Type B pancreatic cell (in vitro differentiated cells): Measurements from ENCODE around the gene PPARA. TPM values are rescaled to one million over a fixed set of nuclear protein-coding genes. Genes with fewer than 3 reads are reported as not detected.

ENCODE experiments used
- DNase-seq: peaks from one replicate; pipeline ENCODE4 v3.0.0; 2021; ENCODE audit warnings: mixed read lengths; ENCODE audit not compliant: unreplicated experiment; ENCODE audit errors: extremely low spot score
- H3K27ac Mint-ChIP-seq: 2 replicates; pipeline ENCODE4 v1.8.0; 2021; ENCODE audit warnings: mild to moderate bottlenecking, mixed read lengths
- H3K27me3 Mint-ChIP-seq: 2 replicates; pipeline ENCODE4 v1.8.0; 2021; ENCODE audit warnings: mixed read lengths
- H3K36me3 Mint-ChIP-seq: 2 replicates; pipeline ENCODE4 v1.8.0; 2021; ENCODE audit warnings: mixed read lengths
- H3K4me1 Mint-ChIP-seq: one replicate; pipeline ENCODE4 v1.8.0; 2021; ENCODE audit warnings: mixed read lengths; ENCODE audit not compliant: unreplicated experiment
- H3K4me3 Mint-ChIP-seq: 2 replicates; pipeline ENCODE4 v1.8.0; 2021; ENCODE audit warnings: mild to moderate bottlenecking, mixed read lengths
- H3K9me3 Mint-ChIP-seq: 2 replicates; pipeline ENCODE4 v1.8.0; 2021; ENCODE audit warnings: mixed read lengths
- total RNA-seq: library from RNA; stranded (reverse); gene quantifications from 2 replicates; pipeline ENCODE4 v1.2.1, GENCODE V29; 2021; ENCODE audit warnings: low replicate concordance
- TF ChIP-seq, protein P1 (sequence below): fragments of 200-600 bp; sonication (generic); conservative IDR thresholded peaks from 2 replicates; pipeline ENCODE4 v1.5.0; 2021; ENCODE audit warnings: antibody characterized with exemption, mild to moderate bottlenecking

PPARA gene
- total RNA-seq, 1 donor from 2014 or later = 22.7 TPM

GRCh38 chr22:46107753-46108563, 42.4 kb upstream of the PPARA start:
- Mint-ChIP-seq H3K36me3 (no peaks in the 10 kb centered on the region), H3K9me3 (no peaks in the 10 kb centered on the region), H3K27me3 (no peaks in the 10 kb centered on the region), H3K4me3 (no peak overlapping the region), H3K27ac (no peak overlapping the region), H3K4me1 (peaks cover 7% of the 10 kb centered on the region)
- TF ChIP-seq, protein P1, sequence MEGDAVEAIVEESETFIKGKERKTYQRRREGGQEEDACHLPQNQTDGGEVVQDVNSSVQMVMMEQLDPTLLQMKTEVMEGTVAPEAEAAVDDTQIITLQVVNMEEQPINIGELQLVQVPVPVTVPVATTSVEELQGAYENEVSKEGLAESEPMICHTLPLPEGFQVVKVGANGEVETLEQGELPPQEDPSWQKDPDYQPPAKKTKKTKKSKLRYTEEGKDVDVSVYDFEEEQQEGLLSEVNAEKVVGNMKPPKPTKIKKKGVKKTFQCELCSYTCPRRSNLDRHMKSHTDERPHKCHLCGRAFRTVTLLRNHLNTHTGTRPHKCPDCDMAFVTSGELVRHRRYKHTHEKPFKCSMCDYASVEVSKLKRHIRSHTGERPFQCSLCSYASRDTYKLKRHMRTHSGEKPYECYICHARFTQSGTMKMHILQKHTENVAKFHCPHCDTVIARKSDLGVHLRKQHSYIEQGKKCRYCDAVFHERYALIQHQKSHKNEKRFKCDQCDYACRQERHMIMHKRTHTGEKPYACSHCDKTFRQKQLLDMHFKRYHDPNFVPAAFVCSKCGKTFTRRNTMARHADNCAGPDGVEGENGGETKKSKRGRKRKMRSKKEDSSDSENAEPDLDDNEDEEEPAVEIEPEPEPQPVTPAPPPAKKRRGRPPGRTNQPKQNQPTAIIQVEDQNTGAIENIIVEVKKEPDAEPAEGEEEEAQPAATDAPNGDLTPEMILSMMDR = no peak
- DNase-seq = no peak

DNA sequence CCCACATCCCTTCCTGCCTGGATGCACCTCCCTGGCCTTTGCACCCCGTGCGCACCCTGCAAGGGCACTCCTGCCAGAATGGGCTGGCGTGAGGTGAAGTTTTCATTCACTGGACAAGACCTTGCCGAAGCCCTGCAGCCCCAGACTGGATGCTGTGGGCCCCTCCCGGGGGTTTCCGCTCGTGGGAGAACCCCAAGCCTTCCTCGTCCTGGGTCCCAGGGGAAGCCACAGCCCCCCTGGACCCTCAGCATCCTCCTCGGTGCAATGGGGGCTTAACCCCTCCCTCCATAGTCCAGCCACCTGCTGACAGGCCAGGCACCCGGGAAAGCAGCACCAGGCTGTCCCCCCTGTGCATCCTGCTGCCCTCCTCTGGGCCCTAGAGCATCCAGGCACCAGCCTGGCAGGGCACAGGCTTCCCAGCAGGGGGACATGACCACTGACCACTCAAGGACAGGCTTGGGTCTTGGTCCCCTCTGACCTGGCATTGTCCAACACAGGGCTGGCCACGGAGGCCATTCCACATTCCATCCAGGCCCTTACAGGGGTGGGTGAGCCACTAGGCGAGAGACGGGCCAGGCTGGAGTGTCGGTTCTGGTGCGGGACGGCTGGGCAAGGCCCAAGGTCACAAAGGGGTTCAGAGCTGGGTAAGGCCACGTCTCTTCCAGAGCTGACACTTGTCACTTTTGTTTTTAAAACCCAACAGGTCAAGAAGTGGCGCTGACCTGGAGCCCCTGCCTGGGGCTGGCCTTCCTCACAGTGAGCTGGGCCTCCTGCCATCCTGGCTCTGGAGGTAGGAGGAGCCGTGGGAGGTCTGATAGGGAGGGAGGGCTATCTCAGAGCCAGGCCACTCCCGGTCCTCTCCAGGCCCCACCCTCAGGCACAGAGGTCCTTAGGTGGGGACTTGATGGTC, 41.5 kb upstream of the PPARA start:
- H3K27me3 Mint-ChIP-seq = no peaks in the 10 kb centered on the region
- no peaks in the 10 kb centered on the region for H3K36me3 Mint-ChIP-seq
- no peaks in the 10 kb centered on the region for H3K9me3 Mint-ChIP-seq
- no peak overlapping the region for H3K27ac Mint-ChIP-seq
- peaks cover 7% of the 10 kb centered on the region for H3K4me1 Mint-ChIP-seq
- no peak overlapping the region for H3K4me3 Mint-ChIP-seq
- no peak for DNase-seq
- TF ChIP-seq, protein P1 = no peak

DNA sequence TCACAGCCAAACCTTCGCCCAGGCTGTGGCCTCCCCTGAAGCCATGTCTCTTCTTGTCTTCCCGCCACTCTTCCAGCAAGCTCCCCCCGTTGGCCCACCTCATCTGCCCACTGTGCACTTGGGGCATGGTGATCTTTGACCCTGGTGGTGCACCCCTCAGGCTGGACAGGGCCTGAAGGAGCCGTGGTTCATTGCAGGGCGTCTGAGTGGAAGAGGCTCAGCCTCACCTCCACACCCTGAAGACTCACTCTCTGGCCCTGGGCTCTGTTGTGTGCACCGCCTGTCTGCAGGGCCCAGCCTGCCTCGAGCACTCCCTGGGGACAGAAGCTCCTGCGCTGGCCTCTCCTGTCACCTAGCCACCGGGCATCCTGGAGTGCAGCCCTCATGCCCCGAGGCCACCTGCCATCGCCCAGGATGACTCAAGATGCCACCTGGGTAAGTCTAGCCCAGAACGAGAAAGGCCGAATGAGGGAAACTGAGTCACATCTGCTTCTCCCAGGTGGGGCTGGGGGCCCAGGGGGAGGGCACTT, 40.8 kb upstream of the PPARA start:
- peaks cover 7% of the 10 kb centered on the region for H3K4me1 Mint-ChIP-seq
- no peaks in the 10 kb centered on the region for H3K9me3 Mint-ChIP-seq
- no peak overlapping the region for H3K4me3 Mint-ChIP-seq
- H3K27me3 Mint-ChIP-seq = no peaks in the 10 kb centered on the region
- H3K36me3 Mint-ChIP-seq = no peaks in the 10 kb centered on the region
- TF ChIP-seq, protein P1 = no peak
- no peak overlapping the region for H3K27ac Mint-ChIP-seq
- DNase-seq = no peak

DNA sequence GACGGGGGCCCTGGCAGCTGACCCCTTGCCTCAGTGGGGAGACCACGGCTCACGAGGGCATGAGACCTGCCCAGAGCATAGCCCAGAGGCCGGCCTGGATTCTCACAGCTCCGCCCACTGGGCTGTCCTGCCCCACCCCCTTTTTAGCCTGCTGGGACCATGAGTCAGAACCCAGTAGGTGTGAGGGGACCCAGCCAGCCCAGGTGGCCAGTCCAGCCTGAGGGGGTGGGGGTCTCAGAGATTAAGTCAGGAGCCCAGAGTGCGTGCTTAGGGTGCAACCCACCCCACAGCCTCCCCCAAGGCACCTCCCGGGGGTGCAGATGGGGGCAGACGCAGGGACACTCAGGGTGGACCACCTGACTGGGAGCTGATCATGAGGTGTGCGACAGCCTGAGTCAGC, 40.1 kb upstream of the PPARA start:
- H3K27me3 Mint-ChIP-seq = no peaks in the 10 kb centered on the region
- no peak for DNase-seq
- TF ChIP-seq, protein P1 = no peak
- no peak overlapping the region for H3K4me3 Mint-ChIP-seq
- no peaks in the 10 kb centered on the region for H3K9me3 Mint-ChIP-seq
- no peak overlapping the region for H3K27ac Mint-ChIP-seq
- no peaks in the 10 kb centered on the region for H3K36me3 Mint-ChIP-seq
- H3K4me1 Mint-ChIP-seq = peaks cover 7% of the 10 kb centered on the region

- no peaks in the 10 kb centered on the region for H3K27me3 Mint-ChIP-seq
- H3K9me3 Mint-ChIP-seq = no peaks in the 10 kb centered on the region
- no peak overlapping the region for H3K4me3 Mint-ChIP-seq
- H3K36me3 Mint-ChIP-seq = no peaks in the 10 kb centered on the region
- DNase-seq = no peak
- H3K4me1 Mint-ChIP-seq = peaks cover 3% of the 10 kb centered on the region
- H3K27ac Mint-ChIP-seq = no peak overlapping the region
- TF ChIP-seq, protein P1 = no peak
Measured at GRCh38 chr22:46111645-46112306, 38.5 kb upstream of the PPARA start.
